ENCODE results near the gene OCRL.

OCRL gene

GRCh38 chrX:129634541-129634940 lies 94.5 kb downstream of the OCRL start:
- no peak for DNase-seq (ENCODE audit: low spot score)

- DNase-seq (ENCODE audit: low spot score): no peak
Observed at GRCh38 chrX:129636175-129636681, 96.2 kb downstream of the OCRL start.

GRCh38 chrX:129637217-129638109 lies 97.4 kb downstream of the OCRL start:
- DNase-seq (ENCODE audit: low spot score): peak; percentile 50

- DNase-seq (ENCODE audit: low spot score): no peak
Observed at GRCh38 chrX:129638917-129639316, 98.9 kb downstream of the OCRL start.

GRCh38 chrX:129640737-129641136 lies 100.7 kb downstream of the OCRL start:
- no peak for DNase-seq (ENCODE audit: low spot score)

GRCh38 chrX:129641469-129641868 lies 101.4 kb downstream of the OCRL start:
- DNase-seq (ENCODE audit: low spot score): no peak

- no peak for DNase-seq (ENCODE audit: low spot score)
Observed at GRCh38 chrX:129641941-129642340, 101.9 kb downstream of the OCRL start.

All from HuH-7 (cell line).